Activated T-cell treated with anti-CD3 and anti-CD28 coated beads, Interleukin-2, amount 50 U/mL, for 4 hours (primary cell): ENCODE data around the gene RDH12. TPM values are rescaled to one million over a fixed set of nuclear protein-coding genes. Genes with fewer than 3 reads are reported as not detected.

Experiments used
- ATAC-seq, 2 donors: fragments of 200-7000 bp; cut with Tn5 transposase; one replicate each; pipeline ENCODE4 v1.10.0; 2021
- DNase-seq: peaks from one replicate; pipeline ENCODE4 v3.0.0-alpha.2; 2020
- H3K27me3 Mint-ChIP-seq: one replicate; pipeline ENCODE4 v1.8.0; 2021; ENCODE audit warnings: low read depth, mixed read lengths
- H3K36me3 Mint-ChIP-seq: one replicate; pipeline ENCODE4 v1.8.0; 2022; ENCODE audit warnings: mixed read lengths; ENCODE audit not compliant: insufficient read depth
- H3K4me1 Mint-ChIP-seq: one replicate; pipeline ENCODE4 v1.8.0; 2021; ENCODE audit warnings: low read depth, mixed read lengths
- H3K4me3 Mint-ChIP-seq: one replicate; pipeline ENCODE4 v1.8.0; 2021; ENCODE audit warnings: mild to moderate bottlenecking, moderate library complexity, mixed read lengths
- H3K9me3 Mint-ChIP-seq: one replicate; pipeline ENCODE4 v1.8.0; 2021; ENCODE audit warnings: mixed read lengths
- total RNA-seq, 3 donors: library from RNA; stranded (reverse); gene quantifications; one replicate each; pipeline ENCODE4 v1.2.1, GENCODE V29; 2021

RDH12 gene
- total RNA-seq, 3 donors from 2014 or later: 0.15 TPM; not detected in 2

GRCh38 chr14:67719866-67720265, 18.2 kb downstream of the RDH12 start:
- Mint-ChIP-seq H3K36me3 (no peaks in the 10 kb centered on the region), H3K4me1 (peaks cover 4% of the 10 kb centered on the region), H3K27me3 (peaks cover 31% of the 10 kb centered on the region), H3K9me3 (no peaks in the 10 kb centered on the region), H3K4me3 (no peak overlapping the region)
- ATAC-seq (no peak), DNase-seq (no peak)

- Mint-ChIP-seq H3K9me3 (no peaks in the 10 kb centered on the region), H3K36me3 (no peaks in the 10 kb centered on the region), H3K27me3 (peaks cover 41% of the 10 kb centered on the region), H3K4me3 (no peak overlapping the region), H3K4me1 (peaks cover 4% of the 10 kb centered on the region)
- ATAC-seq: no peak
- no peak for DNase-seq
Measured at GRCh38 chr14:67721875-67722274, 20.2 kb downstream of the RDH12 start.

GRCh38 chr14:67722293-67722692, 20.6 kb downstream of the RDH12 start:
- no peaks in the 10 kb centered on the region for H3K9me3 Mint-ChIP-seq
- H3K36me3 Mint-ChIP-seq: no peaks in the 10 kb centered on the region
- peaks cover 41% of the 10 kb centered on the region for H3K27me3 Mint-ChIP-seq
- DNase-seq: no peak
- H3K4me1 Mint-ChIP-seq: peaks cover 4% of the 10 kb centered on the region
- no peak overlapping the region for H3K4me3 Mint-ChIP-seq
- peak; percentile 30 to 35 for ATAC-seq

- Mint-ChIP-seq H3K4me3 (no peak overlapping the region), H3K4me1 (peaks cover 4% of the 10 kb centered on the region), H3K9me3 (no peaks in the 10 kb centered on the region), H3K27me3 (peaks cover 41% of the 10 kb centered on the region), H3K36me3 (no peaks in the 10 kb centered on the region)
- DNase-seq: no peak
- ATAC-seq: no peak
Measured at GRCh38 chr14:67725171-67725570, 23.5 kb downstream of the RDH12 start.

GRCh38 chr14:67727361-67727760, 25.7 kb downstream of the RDH12 start:
- H3K36me3 Mint-ChIP-seq: no peaks in the 10 kb centered on the region
- no peak for ATAC-seq
- no peaks in the 10 kb centered on the region for H3K9me3 Mint-ChIP-seq
- H3K27me3 Mint-ChIP-seq: peaks cover 27% of the 10 kb centered on the region
- peaks cover 3% of the 10 kb centered on the region for H3K4me1 Mint-ChIP-seq
- no peak overlapping the region for H3K4me3 Mint-ChIP-seq
- no peak for DNase-seq

- Mint-ChIP-seq H3K4me1 (no peaks in the 10 kb centered on the region), H3K36me3 (no peaks in the 10 kb centered on the region), H3K27me3 (peaks cover 18% of the 10 kb centered on the region), H3K4me3 (no peak overlapping the region), H3K9me3 (no peaks in the 10 kb centered on the region)
- DNase-seq (no peak), ATAC-seq (no peak)
Measured at GRCh38 chr14:67728258-67728657, 26.6 kb downstream of the RDH12 start.

- ATAC-seq (no peak), DNase-seq (no peak)
- Mint-ChIP-seq H3K36me3 (no peaks in the 10 kb centered on the region), H3K27me3 (peaks cover 14% of the 10 kb centered on the region), H3K4me1 (no peaks in the 10 kb centered on the region), H3K4me3 (no peak overlapping the region), H3K9me3 (no peaks in the 10 kb centered on the region)
Measured at GRCh38 chr14:67729072-67729885, 27.6 kb downstream of the RDH12 start.

- Mint-ChIP-seq H3K4me3 (no peak overlapping the region), H3K9me3 (no peaks in the 10 kb centered on the region), H3K36me3 (peaks cover 1% of the 10 kb centered on the region), H3K4me1 (no peaks in the 10 kb centered on the region), H3K27me3 (no peaks in the 10 kb centered on the region)
- ATAC-seq (no peak), DNase-seq (no peak)
Measured at GRCh38 chr14:67733616-67734015, 31.9 kb downstream of the RDH12 start.

GRCh38 chr14:67734675-67735074, 33.0 kb downstream of the RDH12 start:
- no peak overlapping the region for H3K4me3 Mint-ChIP-seq
- H3K9me3 Mint-ChIP-seq: no peaks in the 10 kb centered on the region
- peaks cover 2% of the 10 kb centered on the region for H3K4me1 Mint-ChIP-seq
- DNase-seq (no peak), ATAC-seq (no peak)
- H3K36me3 Mint-ChIP-seq: peaks cover 1% of the 10 kb centered on the region
- H3K27me3 Mint-ChIP-seq: no peaks in the 10 kb centered on the region

GRCh38 chr14:67735336-67736147, 33.9 kb downstream of the RDH12 start:
- Mint-ChIP-seq H3K9me3 (no peaks in the 10 kb centered on the region), H3K4me3 (no peak overlapping the region), H3K4me1 (peaks cover 2% of the 10 kb centered on the region), H3K27me3 (no peaks in the 10 kb centered on the region), H3K36me3 (peaks cover 1% of the 10 kb centered on the region)
- ATAC-seq (no peak), DNase-seq (no peak)

- Mint-ChIP-seq H3K9me3 (no peaks in the 10 kb centered on the region), H3K36me3 (peaks cover 1% of the 10 kb centered on the region), H3K27me3 (no peaks in the 10 kb centered on the region), H3K4me3 (no peak overlapping the region), H3K4me1 (peaks cover 2% of the 10 kb centered on the region)
- no peak for DNase-seq
- no peak for ATAC-seq
Measured at GRCh38 chr14:67736771-67737170, 35.1 kb downstream of the RDH12 start.

- DNase-seq: peak; percentile 12
- peaks cover 2% of the 10 kb centered on the region for H3K4me1 Mint-ChIP-seq
- H3K4me3 Mint-ChIP-seq: no peak overlapping the region
- no peaks in the 10 kb centered on the region for H3K27me3 Mint-ChIP-seq
- H3K9me3 Mint-ChIP-seq: no peaks in the 10 kb centered on the region
- peaks cover 1% of the 10 kb centered on the region for H3K36me3 Mint-ChIP-seq
- ATAC-seq: peak in 1 of 2 donors; percentile 61
Measured at GRCh38 chr14:67738740-67739504, 37.2 kb downstream of the RDH12 start.

GRCh38 chr14:67744046-67744445, 42.4 kb downstream of the RDH12 start:
- Mint-ChIP-seq H3K9me3 (no peaks in the 10 kb centered on the region), H3K36me3 (peaks cover 22% of the 10 kb centered on the region), H3K4me3 (no peak overlapping the region), H3K4me1 (peaks cover 3% of the 10 kb centered on the region), H3K27me3 (no peaks in the 10 kb centered on the region)
- no peak for ATAC-seq
- DNase-seq: no peak

- no peak for DNase-seq
- H3K27me3 Mint-ChIP-seq: no peaks in the 10 kb centered on the region
- peak; percentile 75 to 76 for ATAC-seq
- H3K4me3 Mint-ChIP-seq: no peak overlapping the region
- no peaks in the 10 kb centered on the region for H3K9me3 Mint-ChIP-seq
- H3K4me1 Mint-ChIP-seq: peaks cover 2% of the 10 kb centered on the region
- H3K36me3 Mint-ChIP-seq: peaks cover 43% of the 10 kb centered on the region
Measured at GRCh38 chr14:67746927-67747326, 45.2 kb downstream of the RDH12 start.
